Activated naive CD8-positive, alpha-beta T cell (primary cell): Measurements from ENCODE around the gene XKR7.
A peak's percentile ranks its signal among the peaks of the same experiment; 100 is the strongest.

Experiments
- H3K27ac Mint-ChIP-seq: one replicate; pipeline ENCODE4 v1.8.0; 2021; ENCODE audit warnings: mixed read lengths
- H3K27me3 Mint-ChIP-seq: one replicate; pipeline ENCODE4 v1.8.0; 2021; ENCODE audit warnings: mixed read lengths
- H3K36me3 Mint-ChIP-seq: one replicate; pipeline ENCODE4 v1.8.0; 2021; ENCODE audit warnings: mixed read lengths
- H3K4me1 Mint-ChIP-seq: one replicate; pipeline ENCODE4 v1.8.0; 2021; ENCODE audit warnings: low read depth, mixed read lengths
- H3K4me3 Mint-ChIP-seq: one replicate; pipeline ENCODE4 v1.8.0; 2021; ENCODE audit warnings: mild to moderate bottlenecking, mixed read lengths
- H3K9me3 Mint-ChIP-seq: one replicate; pipeline ENCODE4 v1.8.0; 2021; ENCODE audit warnings: low read depth, mixed read lengths

XKR7 gene

DNA sequence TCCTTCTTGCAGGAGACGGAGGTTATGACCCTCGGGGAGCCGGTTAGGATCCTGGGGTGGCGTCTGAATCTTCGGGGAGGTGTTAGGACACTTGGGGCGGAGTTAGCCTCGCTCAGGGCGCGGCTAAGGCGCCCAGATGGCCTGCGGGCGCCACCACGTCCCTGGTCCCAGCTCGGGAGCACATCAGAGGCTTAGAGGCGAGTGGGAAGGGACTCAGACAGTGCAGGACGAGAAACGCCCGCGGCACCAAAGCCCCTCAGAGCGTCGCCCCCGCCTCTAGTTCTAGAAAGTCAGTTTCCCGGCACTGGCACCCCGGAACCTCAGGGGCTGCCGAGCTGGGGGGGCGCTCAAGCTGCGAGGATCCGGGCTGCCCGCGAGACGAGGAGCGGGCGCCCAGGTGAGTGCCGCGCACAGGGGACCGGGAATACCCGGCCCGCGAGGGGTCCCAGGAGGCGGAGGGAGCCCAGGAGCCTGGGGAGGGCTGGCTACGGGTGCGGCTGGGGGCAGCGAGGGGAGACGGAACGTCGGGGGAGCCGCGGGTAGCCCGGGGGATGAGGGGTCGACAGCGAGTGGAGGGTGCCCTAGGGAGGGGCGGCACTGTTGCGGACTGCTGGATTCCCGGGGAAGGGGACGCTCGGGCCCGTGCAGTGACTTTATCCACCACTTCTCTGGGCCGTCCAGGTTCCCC, 84.3 kb downstream of the XKR7 start, which contains the start of gene HCK:
TSS of gene HCK (plus strand) at position 153 of the 688 bp plus-strand sequence.
- no peaks in the 10 kb centered on the region for H3K36me3 Mint-ChIP-seq
- peaks cover 41% of the 10 kb centered on the region for H3K27me3 Mint-ChIP-seq
- no peak within 1 kb of the TSS for H3K27ac Mint-ChIP-seq
- H3K4me3 Mint-ChIP-seq: peak within 1 kb of the TSS; percentile 83
- H3K9me3 Mint-ChIP-seq: no peaks in the 10 kb centered on the region
- H3K4me1 Mint-ChIP-seq: peaks cover 17% of the 10 kb centered on the region

DNA sequence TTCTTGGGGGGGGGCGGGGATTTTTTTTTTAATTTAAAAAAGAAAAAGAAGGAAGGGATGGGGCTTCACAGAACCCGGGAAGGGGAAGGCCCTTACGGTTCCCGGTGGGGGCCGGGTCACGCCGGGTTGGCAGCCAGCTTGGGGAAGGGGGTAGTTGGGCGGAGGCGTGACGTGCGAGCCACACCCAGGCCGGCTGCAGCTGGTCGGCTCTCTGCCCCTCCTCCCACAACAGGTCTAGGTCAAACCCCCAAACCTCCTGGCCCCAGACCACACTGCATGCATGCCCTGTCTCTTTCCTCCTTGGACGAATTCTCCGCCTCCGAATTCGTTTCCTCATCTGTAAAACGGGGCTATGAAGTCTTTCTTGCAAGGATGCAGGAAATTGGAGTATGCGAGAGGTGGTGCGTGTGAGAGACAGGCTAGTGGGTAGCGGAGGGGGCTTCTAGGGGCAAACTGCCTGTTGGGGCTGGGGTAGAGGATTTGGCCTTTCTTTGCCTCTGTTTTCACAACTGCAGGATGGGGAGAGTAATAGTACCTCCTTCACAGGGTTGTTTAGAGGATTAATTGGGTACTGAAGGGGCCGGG, 84.9 kb downstream of the XKR7 start:
- Mint-ChIP-seq H3K27me3 (peaks cover 39% of the 10 kb centered on the region), H3K4me1 (peaks cover 17% of the 10 kb centered on the region), H3K4me3 (peak overlapping the region; percentile 62), H3K36me3 (no peaks in the 10 kb centered on the region), H3K9me3 (no peaks in the 10 kb centered on the region), H3K27ac (no peak overlapping the region)
